GM19463 (cell line): ENCODE results near the gene XPNPEP1.

Source experiments
- ATAC-seq: cut with Tn5 transposase; IDR thresholded peaks from one replicate; pipeline ENCODE4 v1.9.1; 2021; ENCODE audit warnings: mild to moderate bottlenecking, moderate library complexity; ENCODE audit not compliant: unreplicated experiment

XPNPEP1 gene

GRCh38 chr10:109922976-109923921 lies at the start of gene XPNPEP1:
Gene XPNPEP1 (minus strand): TSS chr10:109923511. CDS start chr10:109923433, 78 bp downstream.
- peak; percentile 94 for ATAC-seq

- ATAC-seq, result no peak
These were observed 49.2 kb upstream of the XPNPEP1 start for GRCh38 chr10:109972372-109973001.

GRCh38 chr10:109971634-109972033 lies 48.3 kb upstream of the XPNPEP1 start:
- ATAC-seq, result no peak

- ATAC-seq, result no peak
These were observed 46.5 kb upstream of the XPNPEP1 start for GRCh38 chr10:109969760-109970346.

- no peak for ATAC-seq
These were observed 45.8 kb upstream of the XPNPEP1 start for GRCh38 chr10:109968953-109969759.

GRCh38 chr10:109967739-109968088 lies 44.4 kb upstream of the XPNPEP1 start:
- ATAC-seq, result no peak

- ATAC-seq, result no peak
These were observed 43.8 kb upstream of the XPNPEP1 start for GRCh38 chr10:109966961-109967738.

- no peak for ATAC-seq
These were observed 41.0 kb upstream of the XPNPEP1 start for GRCh38 chr10:109964318-109964717.

GRCh38 chr10:109963439-109963838 lies 40.1 kb upstream of the XPNPEP1 start:
- ATAC-seq, result no peak

GRCh38 chr10:109962247-109962646 lies 38.9 kb upstream of the XPNPEP1 start:
- no peak for ATAC-seq

GRCh38 chr10:109961174-109962001 lies 38.1 kb upstream of the XPNPEP1 start:
- ATAC-seq, result no peak

GRCh38 chr10:109960682-109961081 lies 37.4 kb upstream of the XPNPEP1 start:
- ATAC-seq, result no peak

GRCh38 chr10:109959259-109960145 lies 36.2 kb upstream of the XPNPEP1 start:
- no peak for ATAC-seq

GRCh38 chr10:109958059-109958458 lies 34.7 kb upstream of the XPNPEP1 start:
- ATAC-seq, result no peak

GRCh38 chr10:109957092-109957797 lies 33.9 kb upstream of the XPNPEP1 start:
- peak; percentile 95 for ATAC-seq

GRCh38 chr10:109956454-109957091 lies 33.3 kb upstream of the XPNPEP1 start:
- peak; percentile 60 for ATAC-seq

GRCh38 chr10:109953766-109954165 lies 30.5 kb upstream of the XPNPEP1 start:
- no peak for ATAC-seq
